Activated CD8-positive, alpha-beta T cell treated with anti-CD3 and anti-CD28 coated beads for 36 hours (primary cell): ENCODE measurements around the gene UGP2. TPM values are rescaled to one million over a fixed set of nuclear protein-coding genes. Genes with fewer than 3 reads are reported as not detected.

Source experiments
- ATAC-seq: fragments of 200-7000 bp; cut with Tn5 transposase; one replicate; pipeline ENCODE4 v1.10.0; 2021; ENCODE audit warnings: mild to moderate bottlenecking, moderate library complexity
- CTCF ChIA-PET: fragments of 350-600 bp; sonication (Branson Sonifier 250); formaldehyde crosslinking; loops from one replicate; lab custom pipeline; 2021; ENCODE audit warnings: antibody characterized with exemption; lab: Charles Lee
- POLR2A ChIA-PET: fragments of 350-600 bp; sonication (Branson Sonifier 250); formaldehyde crosslinking; loops from one replicate; lab custom pipeline; 2021; ENCODE audit warnings: antibody characterized with exemption; lab: Charles Lee
- DNase-seq: peaks from one replicate; pipeline ENCODE4 v3.0.0-alpha.2; 2020
- H3K27ac Mint-ChIP-seq: one replicate; pipeline ENCODE4 v1.8.0; 2021; ENCODE audit warnings: mild to moderate bottlenecking, mixed read lengths
- H3K27me3 Mint-ChIP-seq: one replicate; pipeline ENCODE4 v1.8.0; 2021; ENCODE audit warnings: mixed read lengths
- H3K36me3 Mint-ChIP-seq: one replicate; pipeline ENCODE4 v1.8.0; 2021; ENCODE audit warnings: low read depth, mixed read lengths
- H3K4me1 Mint-ChIP-seq: one replicate; pipeline ENCODE4 v1.8.0; 2021; ENCODE audit warnings: low read depth, mixed read lengths
- H3K4me3 Mint-ChIP-seq: one replicate; pipeline ENCODE4 v1.8.0; 2021; ENCODE audit warnings: mild to moderate bottlenecking, moderate library complexity, mixed read lengths
- H3K9me3 Mint-ChIP-seq: one replicate; pipeline ENCODE4 v1.8.0; 2021; ENCODE audit warnings: mixed read lengths
- CTCF ChIP-seq: fragments of 200-600 bp; IDR thresholded peaks from one replicate; pipeline ENCODE4 v1.8.0; 2022; ENCODE audit warnings: antibody characterized with exemption, mild to moderate bottlenecking
- intact Hi-C: fragments of 100-400 bp; cut with micrococcal nuclease; formaldehyde crosslinking; loops from one replicate; pipeline ENCODE4 v1.10.0; 2022
- total RNA-seq, 2 experiments: library from RNA; stranded (reverse); gene quantifications; one replicate each; pipeline ENCODE4 v1.2.3, GENCODE V29; 2021

The UGP2 gene
- 10 to 100 TPM; 81.4 to 83.7 TPM for total RNA-seq

DNA sequence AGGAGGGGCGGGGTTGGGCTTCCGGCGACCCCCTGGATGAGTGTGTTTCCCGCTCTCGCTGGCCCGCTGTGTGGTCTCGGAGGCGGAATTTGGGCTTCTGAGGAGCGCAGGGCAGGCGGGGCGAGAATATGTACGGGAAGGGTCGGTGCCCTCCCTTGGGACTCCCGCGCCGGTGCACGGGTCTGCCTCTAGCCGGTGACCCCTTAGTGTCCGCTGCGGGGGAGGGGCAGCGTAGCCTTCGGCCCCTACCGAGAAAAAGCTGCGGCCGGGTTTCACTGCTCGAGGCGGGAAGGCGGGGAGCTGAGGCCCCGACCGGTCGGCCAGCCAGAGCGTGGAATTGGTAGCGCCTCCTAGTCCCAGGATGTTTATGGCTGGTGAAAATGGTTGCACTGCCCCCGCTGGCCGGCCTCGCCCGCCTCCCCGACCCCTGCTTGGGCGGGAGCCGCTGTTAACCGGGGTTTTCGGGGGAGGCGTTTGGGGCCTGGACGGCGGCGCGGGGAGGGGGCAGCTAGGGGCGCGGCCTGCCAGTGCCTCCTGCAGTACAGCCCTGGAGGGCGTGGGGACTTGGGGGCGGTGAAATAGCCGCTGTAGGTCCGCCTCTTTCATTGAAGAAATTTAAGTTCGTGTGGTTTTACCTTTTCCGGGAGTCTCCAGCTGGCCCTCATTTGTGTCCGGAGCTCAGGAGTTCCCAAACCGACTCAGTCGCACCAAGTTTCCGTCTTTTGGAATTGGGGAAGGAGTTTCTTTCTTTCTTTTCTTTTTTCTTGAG is at the start of gene UGP2:
TSS of gene UGP2 (plus strand) at position 643 of the 769 bp plus-strand sequence. CDS start 290 bp downstream, outside the sequence.
- peak; percentile 9 for TF ChIP-seq CTCF
- peaks cover 45% of the 10 kb centered on the region for H3K4me1 Mint-ChIP-seq
- peak within 1 kb of the TSS; percentile 86 for H3K4me3 Mint-ChIP-seq
- peaks cover 22% of the 10 kb centered on the region for H3K36me3 Mint-ChIP-seq
- ATAC-seq (peak; percentile 77), DNase-seq (peak; percentile 94)
- CTCF ChIA-PET = interaction anchor here (0.9 to 8.0 kb wide), 8 partner anchors 8 to 142 kb away, joined by 3 to 51 read pairs (median 4); no protein-coding TSS in a partner anchor
- H3K27me3 Mint-ChIP-seq = no peaks in the 10 kb centered on the region
- H3K9me3 Mint-ChIP-seq = no peaks in the 10 kb centered on the region
- POLR2A ChIA-PET = interaction anchor here (0.6 to 5.0 kb wide), 11 partner anchors 12 to 259 kb away, joined by 3 to 58 read pairs (median 4); partner anchors contain the start of genes MDH1 and WDPCP
- H3K27ac Mint-ChIP-seq = peak within 1 kb of the TSS; percentile 100
- intact Hi-C loops = loop anchor here (10.0 kb wide), 2 partner anchors 257 to 483 kb away; partner anchors contain the start of genes MDH1 and WDPCP

GRCh38 chr2:63792530-63792929 is 49.2 kb upstream of the UGP2 start:
- H3K9me3 Mint-ChIP-seq = no peaks in the 10 kb centered on the region
- H3K4me3 Mint-ChIP-seq = no peak overlapping the region
- CTCF ChIA-PET = interaction anchor here (1.1 kb wide), 1 partner anchor 10 kb away, joined by 3 read pairs; no protein-coding TSS in a partner anchor
- POLR2A ChIA-PET = no interaction called here
- no peak overlapping the region for H3K27ac Mint-ChIP-seq
- no peak for TF ChIP-seq CTCF
- DNase-seq = peak; percentile 15
- intact Hi-C loops = no loop called here
- H3K4me1 Mint-ChIP-seq = peaks cover 7% of the 10 kb centered on the region
- peak; percentile 69 for ATAC-seq
- H3K36me3 Mint-ChIP-seq = no peaks in the 10 kb centered on the region
- no peaks in the 10 kb centered on the region for H3K27me3 Mint-ChIP-seq

DNA sequence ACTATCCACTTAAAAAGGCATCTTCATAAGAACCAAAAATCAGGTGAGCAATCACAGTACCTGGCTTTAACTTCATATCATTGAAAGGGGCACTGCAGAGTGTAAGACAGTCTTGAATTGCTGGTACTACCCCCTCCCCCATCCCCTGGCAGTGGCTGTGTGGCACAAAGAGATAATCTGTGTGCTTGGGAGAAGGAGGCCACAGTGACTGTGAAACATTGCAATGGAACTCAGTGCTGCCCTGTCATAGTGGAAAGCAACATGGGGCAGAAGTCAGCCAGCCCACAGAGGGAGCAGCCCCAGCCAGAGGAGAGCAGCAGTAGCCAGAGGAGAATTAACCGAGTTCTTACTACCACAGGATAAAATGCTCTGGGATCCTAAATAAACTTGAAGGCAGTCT is 45.3 kb upstream of the UGP2 start:
- H3K4me1 Mint-ChIP-seq = peaks cover 5% of the 10 kb centered on the region
- no peak overlapping the region for H3K27ac Mint-ChIP-seq
- H3K27me3 Mint-ChIP-seq = no peaks in the 10 kb centered on the region
- no peak for TF ChIP-seq CTCF
- POLR2A ChIA-PET = no interaction called here
- DNase-seq (no peak), ATAC-seq (no peak)
- H3K9me3 Mint-ChIP-seq = no peaks in the 10 kb centered on the region
- intact Hi-C loops = no loop called here
- H3K36me3 Mint-ChIP-seq = no peaks in the 10 kb centered on the region
- no peak overlapping the region for H3K4me3 Mint-ChIP-seq
- CTCF ChIA-PET = no interaction called here

DNA sequence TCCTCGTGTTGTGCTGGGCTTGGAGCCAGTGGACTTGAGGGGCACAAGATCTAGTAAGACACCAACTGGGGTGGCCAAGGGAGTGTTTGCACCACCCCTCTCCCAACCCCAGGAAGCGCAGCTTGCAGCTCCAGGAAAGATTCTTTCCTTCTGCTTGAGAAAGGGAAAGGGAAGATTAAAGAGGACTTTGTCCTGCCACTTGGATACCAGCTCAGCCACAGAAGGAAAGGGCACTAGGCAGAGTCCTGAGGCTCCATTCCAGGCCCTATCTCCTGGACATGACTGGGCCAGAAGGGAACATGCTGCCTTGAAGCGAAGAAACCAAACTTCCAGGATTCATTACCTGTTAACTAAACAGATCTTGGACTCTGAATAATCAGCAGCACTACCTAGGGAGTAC is 44.9 kb upstream of the UGP2 start:
- no peak overlapping the region for H3K4me3 Mint-ChIP-seq
- H3K9me3 Mint-ChIP-seq = no peaks in the 10 kb centered on the region
- ChIA-PET POLR2A (interaction anchor here (0.6 kb wide), 2 partner anchors 120 to 275 kb away, joined by 3 read pairs; no protein-coding TSS in a partner anchor), CTCF (no interaction called here)
- no peaks in the 10 kb centered on the region for H3K36me3 Mint-ChIP-seq
- H3K27ac Mint-ChIP-seq = no peak overlapping the region
- H3K27me3 Mint-ChIP-seq = no peaks in the 10 kb centered on the region
- no peak for TF ChIP-seq CTCF
- ATAC-seq = no peak
- DNase-seq = no peak
- intact Hi-C loops = no loop called here
- H3K4me1 Mint-ChIP-seq = peaks cover 5% of the 10 kb centered on the region

- CTCF ChIA-PET = no interaction called here
- no peak overlapping the region for H3K4me3 Mint-ChIP-seq
- H3K36me3 Mint-ChIP-seq = no peaks in the 10 kb centered on the region
- no peaks in the 10 kb centered on the region for H3K4me1 Mint-ChIP-seq
- H3K27me3 Mint-ChIP-seq = no peaks in the 10 kb centered on the region
- intact Hi-C loops = no loop called here
- H3K27ac Mint-ChIP-seq = no peak overlapping the region
- POLR2A ChIA-PET = no interaction called here
- peaks cover 3% of the 10 kb centered on the region for H3K9me3 Mint-ChIP-seq
- ATAC-seq (no peak), DNase-seq (no peak)
- no peak for TF ChIP-seq CTCF
Measured at GRCh38 chr2:63801455-63801854, 40.2 kb upstream of the UGP2 start.
